ENCODE measurements around the gene TSHZ2.
A peak's percentile ranks its signal among the peaks of the same experiment; 100 is the strongest.

TSHZ2 gene

GRCh38 chr20:53220482-53221307 is 248.5 kb downstream of the TSHZ2 start:
- peak; percentile 5 for DNase-seq

DNA sequence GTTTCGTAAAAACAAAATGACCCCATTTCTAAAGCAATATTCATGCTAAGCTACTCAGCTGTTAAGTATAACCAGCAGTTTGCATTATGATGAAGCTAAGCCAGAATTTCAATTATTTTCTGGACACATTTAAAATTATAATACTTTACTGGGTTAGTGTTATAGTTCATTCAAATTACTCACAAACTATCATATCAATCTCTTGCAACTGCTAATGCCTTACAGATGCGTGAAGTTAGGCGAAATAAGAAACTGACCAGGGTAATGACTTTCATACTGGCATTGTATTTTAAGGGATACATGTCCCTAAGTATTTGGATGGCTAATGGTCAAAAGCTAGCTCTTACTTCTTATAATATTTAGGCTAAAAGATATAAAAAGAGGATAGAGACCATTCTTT is 249.6 kb downstream of the TSHZ2 start:
- DNase-seq: no peak

- DNase-seq: no peak
Observed at GRCh38 chr20:53222416-53222815, 250.3 kb downstream of the TSHZ2 start.

DNA sequence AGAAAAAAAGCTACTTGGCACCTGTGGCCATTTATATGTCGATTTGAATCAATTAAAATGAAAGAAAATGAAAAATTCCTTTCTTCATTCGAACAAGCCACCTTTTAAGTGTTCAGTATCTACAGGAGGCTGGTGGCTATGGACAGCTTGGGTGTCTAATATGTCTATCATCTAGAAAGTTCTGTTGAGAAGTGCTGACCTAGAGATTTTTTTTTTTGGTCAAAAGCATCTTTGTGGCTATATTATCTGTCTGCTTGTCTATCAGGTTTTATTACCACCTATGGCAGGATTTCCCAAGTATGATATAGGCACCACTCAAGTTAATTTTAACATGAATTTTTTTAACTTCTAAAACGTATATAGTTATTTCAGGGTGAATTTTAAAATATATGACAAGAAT is 250.8 kb downstream of the TSHZ2 start:
- no peak for DNase-seq

- no peak for DNase-seq
Observed at GRCh38 chr20:53223626-53224172, 251.5 kb downstream of the TSHZ2 start.

GRCh38 chr20:53224851-53225250 is 252.7 kb downstream of the TSHZ2 start:
- DNase-seq: no peak

DNA sequence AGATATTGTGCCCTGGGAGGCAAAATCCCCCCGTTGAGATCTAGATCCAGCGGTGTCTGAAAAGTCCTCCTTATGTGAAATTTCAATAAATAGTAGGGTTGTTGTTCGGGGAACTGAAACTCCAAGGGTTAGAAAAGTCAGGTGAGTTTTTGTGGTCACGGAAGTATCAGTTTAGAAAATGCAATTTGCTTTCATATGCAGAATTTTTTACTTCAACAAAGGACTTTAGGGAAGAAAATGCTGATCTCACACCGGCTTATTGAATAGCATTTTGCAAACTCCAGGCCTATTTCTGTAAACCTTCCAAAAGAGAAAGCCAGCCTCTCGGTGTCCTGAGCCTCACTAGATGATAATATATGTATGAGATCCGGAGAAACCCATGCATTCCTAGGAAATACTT is 254.7 kb downstream of the TSHZ2 start:
- DNase-seq: no peak

GRCh38 chr20:53227523-53227922 is 255.4 kb downstream of the TSHZ2 start:
- DNase-seq: no peak

GRCh38 chr20:53231061-53231460 is 258.9 kb downstream of the TSHZ2 start:
- no peak for DNase-seq

- DNase-seq: no peak
Observed at GRCh38 chr20:53237461-53237860, 265.3 kb downstream of the TSHZ2 start.

- DNase-seq: no peak
Observed at GRCh38 chr20:53238121-53238660, 266.0 kb downstream of the TSHZ2 start.

DNA sequence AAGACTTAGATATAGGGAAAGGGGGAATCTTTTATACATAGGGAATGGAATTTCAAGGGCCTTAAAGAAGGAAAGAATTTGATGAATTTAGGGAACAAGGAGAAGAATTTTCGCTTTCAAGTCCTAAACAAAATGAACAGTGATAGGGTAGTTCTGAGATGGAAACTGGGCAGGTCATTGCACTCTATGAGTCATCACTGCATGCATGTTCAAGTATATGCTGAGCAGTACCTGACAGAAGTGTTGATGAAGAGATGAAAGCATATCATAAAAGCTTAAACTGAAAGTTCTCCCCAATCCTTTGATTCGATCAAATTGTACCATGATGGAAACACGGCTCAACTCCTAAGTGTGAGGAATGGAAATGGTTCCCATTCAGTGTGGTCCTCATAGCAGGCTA is 271.0 kb downstream of the TSHZ2 start:
- no peak for DNase-seq

DNA sequence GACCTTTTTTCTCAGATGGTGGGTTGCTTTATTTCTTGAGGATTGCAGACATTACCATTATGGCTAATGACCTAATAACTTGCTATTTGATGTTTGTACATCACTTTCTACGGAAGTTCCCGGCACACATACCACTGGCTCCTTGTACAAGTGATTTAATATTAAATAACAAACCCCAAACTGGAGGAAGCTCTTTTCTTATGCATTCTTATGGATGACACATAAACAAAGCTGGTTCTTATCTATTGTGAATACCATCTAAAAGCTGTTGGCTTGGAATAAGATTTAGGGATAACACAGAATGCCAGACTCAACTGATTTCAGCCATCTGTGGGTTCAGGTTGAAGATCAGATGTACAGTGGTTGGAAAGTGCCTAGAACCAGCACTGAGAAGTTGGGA is 272.6 kb downstream of the TSHZ2 start:
- DNase-seq: no peak

GRCh38 chr20:53245574-53245973 is 273.4 kb downstream of the TSHZ2 start:
- DNase-seq: no peak

GRCh38 chr20:53247468-53248103 is 275.4 kb downstream of the TSHZ2 start:
- no peak for DNase-seq

DNA sequence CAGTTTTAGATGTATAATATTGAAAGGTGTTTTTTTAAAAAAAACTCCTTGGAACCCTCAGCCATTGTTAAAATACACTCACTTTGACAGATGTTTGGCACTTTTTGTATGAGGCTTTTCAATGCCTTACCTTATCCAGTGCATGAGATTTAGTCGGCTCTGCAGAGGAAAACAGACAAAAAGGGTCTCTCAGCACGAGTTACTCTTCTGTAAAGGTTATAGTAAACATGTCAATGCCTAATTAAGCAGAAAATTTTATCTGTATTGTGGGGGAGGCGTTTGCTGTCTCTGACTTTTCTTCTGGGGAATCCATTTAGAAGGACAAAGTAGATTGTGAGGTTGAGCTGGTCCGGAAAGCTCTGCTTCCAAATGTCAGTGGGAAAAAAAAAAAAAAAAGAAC is 278.3 kb downstream of the TSHZ2 start:
- no peak for DNase-seq

- DNase-seq: no peak
Observed at GRCh38 chr20:53252002-53252401, 279.8 kb downstream of the TSHZ2 start.

GRCh38 chr20:53253668-53254067 is 281.5 kb downstream of the TSHZ2 start:
- DNase-seq: no peak

GRCh38 chr20:53255102-53255710 is 283.0 kb downstream of the TSHZ2 start:
- no peak for DNase-seq

- DNase-seq: no peak
Observed at GRCh38 chr20:53258741-53259140, 286.6 kb downstream of the TSHZ2 start.

GRCh38 chr20:53260168-53260567 is 288.0 kb downstream of the TSHZ2 start:
- DNase-seq: no peak

GRCh38 chr20:53260591-53260990 is 288.4 kb downstream of the TSHZ2 start:
- DNase-seq: no peak

- DNase-seq: no peak
Observed at GRCh38 chr20:53262365-53262764, 290.2 kb downstream of the TSHZ2 start.

Measured in suppressor macrophage treated with lipopolysaccharide for 4 hours (primary cell).